Measurements from ENCODE around the gene MGRN1. TPM values are rescaled to one million over a fixed set of nuclear protein-coding genes. Genes with fewer than 3 reads are reported as not detected.

The MGRN1 gene
- polyA plus RNA-seq, 1 donor from 2014 or later: 35.9 TPM

DNA sequence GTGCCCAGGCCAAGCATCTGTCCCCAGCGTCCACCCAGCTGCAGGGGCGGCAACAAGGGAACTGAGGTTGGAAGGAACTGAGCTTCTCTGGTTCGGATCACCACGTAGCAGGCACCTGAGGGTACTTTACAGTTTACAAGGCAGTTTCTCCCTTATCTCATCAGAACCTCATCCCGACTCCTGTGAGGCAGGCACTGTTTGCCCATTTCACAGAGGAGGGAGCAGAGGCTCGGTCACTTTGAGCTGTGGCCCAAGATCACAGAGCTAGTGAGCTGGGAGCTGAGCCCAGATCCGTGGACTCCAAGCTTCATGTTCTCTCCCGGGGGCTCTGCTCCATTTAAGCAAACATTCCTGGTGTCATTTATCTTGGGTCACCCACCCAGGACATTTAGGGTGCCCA lies 25.1 kb upstream of the MGRN1 start:
- TF ChIP-seq REST (IDR thresholded peaks at IDR 0.05; ENCODE audit: borderline replicate concordance): no peak
- TF ChIP-seq EZH2 (IDR thresholded peaks at IDR 0.05; ENCODE audit: borderline replicate concordance, insufficient read depth, low read length, poor library complexity, severe bottlenecking): no peak
- TF ChIP-seq TAF1 (IDR thresholded peaks at IDR 0.05; ENCODE audit: low read depth): no peak
- TF ChIP-seq RAD21 (conservative IDR thresholded peaks at IDR 0.05): no peak
- no peak for TF ChIP-seq POLR2AphosphoS5 (IDR thresholded peaks at IDR 0.05)
- no peak for TF ChIP-seq SMC3 (conservative IDR thresholded peaks at IDR 0.05; ENCODE audit: poor library complexity)
- TF ChIP-seq EP300 (conservative IDR thresholded peaks at IDR 0.05; ENCODE audit: poor library complexity, severe bottlenecking): no peak
- no peak for TF ChIP-seq MXI1 (conservative IDR thresholded peaks at IDR 0.05; ENCODE audit: poor library complexity, severe bottlenecking)
- TF ChIP-seq CTCF (IDR thresholded peaks at IDR 0.05; ENCODE audit: poor library complexity, severe bottlenecking): no peak
- no peaks in the 10 kb centered on the region for H3F3A ChIP-seq (ENCODE audit: insufficient read depth, low read length, poor library complexity, severe bottlenecking)
- no peak overlapping the region for H3K4me2 ChIP-seq (ENCODE audit: low read length)
- no peaks in the 10 kb centered on the region for H3K9me2 ChIP-seq (ENCODE audit: insufficient read depth, low read length)
- H3K4me3 ChIP-seq (ENCODE audit: low read length): no peak overlapping the region
- no peaks in the 10 kb centered on the region for H3K79me2 ChIP-seq (replicated peaks; ENCODE audit: insufficient read depth, low read length)
- no peak overlapping the region for H2AFZ ChIP-seq (ENCODE audit: low read depth, low read length)
- H3K36me3 ChIP-seq (ENCODE audit: insufficient read depth, low read length): no peaks in the 10 kb centered on the region
- H3K27ac ChIP-seq (ENCODE audit: low read length): no peak overlapping the region
- no peak overlapping the region for H3K9ac ChIP-seq (ENCODE audit: low read length)
- H4K20me1 ChIP-seq (ENCODE audit: insufficient read depth): no peaks in the 10 kb centered on the region
- no peaks in the 10 kb centered on the region for H3K9me3 ChIP-seq (ENCODE audit: low read length)
- no peaks in the 10 kb centered on the region for H3K27me3 ChIP-seq (ENCODE audit: insufficient read depth, low read depth, low read length)

DNA sequence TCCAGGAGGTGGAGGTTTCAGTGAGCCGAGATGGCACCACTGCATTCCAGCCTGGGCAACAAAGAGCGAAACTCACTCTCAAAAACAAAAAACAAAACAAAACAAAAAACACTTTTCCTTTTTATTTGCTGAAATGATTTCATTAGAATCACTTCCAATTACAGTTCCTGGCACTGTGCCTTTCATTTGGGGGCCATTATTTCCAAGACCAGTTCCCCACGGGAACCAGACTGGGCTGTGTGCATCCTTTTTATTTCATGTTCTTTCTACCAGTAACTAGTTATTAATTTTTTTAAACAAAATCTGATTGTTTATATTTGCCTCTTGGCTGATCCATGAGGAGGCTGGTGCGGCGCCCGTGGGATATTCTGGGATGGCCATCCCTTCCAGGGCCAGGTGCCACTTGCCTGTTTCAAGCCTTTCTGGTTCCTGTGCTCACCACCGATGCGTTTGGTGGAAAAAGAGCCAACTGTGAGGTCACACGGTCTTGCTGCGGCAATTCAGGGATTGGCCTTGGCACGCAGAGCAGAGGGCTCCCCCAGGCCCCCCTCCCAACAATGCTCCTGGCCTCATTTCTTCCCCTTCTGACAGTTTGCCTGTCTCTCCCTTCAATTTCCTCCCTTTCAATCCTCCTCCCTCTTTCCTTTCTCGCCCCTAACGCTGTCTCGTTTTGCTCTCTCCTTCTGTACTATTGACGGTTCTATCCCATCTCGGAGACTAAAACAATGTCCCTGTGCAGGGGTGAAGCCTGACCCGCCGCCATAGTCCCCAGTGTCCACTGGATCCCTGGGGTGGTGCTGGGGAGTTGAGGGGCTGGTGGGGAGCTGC lies 23.4 kb upstream of the MGRN1 start:
- H3K27ac ChIP-seq (ENCODE audit: low read length): no peak overlapping the region
- H3K79me2 ChIP-seq (replicated peaks; ENCODE audit: insufficient read depth, low read length): no peaks in the 10 kb centered on the region
- H3K4me3 ChIP-seq (ENCODE audit: low read length): no peak overlapping the region
- H3K9ac ChIP-seq (ENCODE audit: low read length): no peak overlapping the region
- no peaks in the 10 kb centered on the region for H3F3A ChIP-seq (ENCODE audit: insufficient read depth, low read length, poor library complexity, severe bottlenecking)
- H3K36me3 ChIP-seq (ENCODE audit: insufficient read depth, low read length): no peaks in the 10 kb centered on the region
- no peaks in the 10 kb centered on the region for H3K27me3 ChIP-seq (ENCODE audit: insufficient read depth, low read depth, low read length)
- no peaks in the 10 kb centered on the region for H3K9me2 ChIP-seq (ENCODE audit: insufficient read depth, low read length)
- H3K9me3 ChIP-seq (ENCODE audit: low read length): no peaks in the 10 kb centered on the region
- TF ChIP-seq CTCF (IDR thresholded peaks at IDR 0.05; ENCODE audit: poor library complexity, severe bottlenecking) (no peak), RAD21 (conservative IDR thresholded peaks at IDR 0.05) (no peak), EZH2 (IDR thresholded peaks at IDR 0.05; ENCODE audit: borderline replicate concordance, insufficient read depth, low read length, poor library complexity, severe bottlenecking) (no peak), POLR2AphosphoS5 (IDR thresholded peaks at IDR 0.05) (no peak), EP300 (conservative IDR thresholded peaks at IDR 0.05; ENCODE audit: poor library complexity, severe bottlenecking) (no peak), MXI1 (conservative IDR thresholded peaks at IDR 0.05; ENCODE audit: poor library complexity, severe bottlenecking) (no peak), SMC3 (conservative IDR thresholded peaks at IDR 0.05; ENCODE audit: poor library complexity) (no peak), TAF1 (IDR thresholded peaks at IDR 0.05; ENCODE audit: low read depth) (no peak), REST (IDR thresholded peaks at IDR 0.05; ENCODE audit: borderline replicate concordance) (no peak)
- H2AFZ ChIP-seq (ENCODE audit: low read depth, low read length): no peak overlapping the region
- no peak overlapping the region for H3K4me2 ChIP-seq (ENCODE audit: low read length)
- no peaks in the 10 kb centered on the region for H4K20me1 ChIP-seq (ENCODE audit: insufficient read depth)

Measured in neural cell (in vitro differentiated cells).